ENCODE measurements around the gene LMNB1. TPM values are rescaled to one million over a fixed set of nuclear protein-coding genes. Genes with fewer than 3 reads are reported as not detected.
A peak's percentile ranks its signal among the peaks of the same experiment; 100 is the strongest.

LMNB1 gene
- total and polyA plus RNA-seq, 12 donors: 0.78 to 14.7 (median 1.4) TPM

- H3K4me3 ChIP-seq: peak overlapping the region in 3 of 10 donors; percentile 19 to 34 (median 28)
- TF ChIP-seq CTCF (IDR thresholded peaks at IDR 0.05): no peak
- H3K27ac ChIP-seq: no peak overlapping the region
- 70 to 74% methylated on average over 11 of the region's 11 CpGs for WGBS, 2 donors
- no peaks in the 10 kb centered on the region for H3K27me3 ChIP-seq
- no peak for DNase-seq
- peaks cover 0 to 19% (median 0%) of the 10 kb centered on the region in 9 donors for H3K36me3 ChIP-seq
- H3K9me3 ChIP-seq: no peaks in the 10 kb centered on the region
- ATAC-seq: peak in 1 of 8 donors; percentile 39
- intact Hi-C loops (cut with DNase I): no loop called here
- H3K4me1 ChIP-seq: peaks cover 0 to 27% (median 5%) of the 10 kb centered on the region in 9 donors
Measured at GRCh38 chr5:126868338-126869004, 91.5 kb downstream of the LMNB1 start.

GRCh38 chr5:126869005-126869451 lies 92.1 kb downstream of the LMNB1 start:
- H3K4me1 ChIP-seq: peaks cover 0 to 27% (median 5%) of the 10 kb centered on the region in 9 donors
- peaks cover 0 to 22% (median 0%) of the 10 kb centered on the region in 9 donors for H3K36me3 ChIP-seq
- H3K4me3 ChIP-seq: peak overlapping the region in 6 of 10 donors; percentile 10 to 34 (median 24)
- no peaks in the 10 kb centered on the region for H3K9me3 ChIP-seq
- ATAC-seq (peak in 7 of 8 donors; percentile 59 to 82 (median 73)), DNase-seq (peak in 1 of 2 donors; percentile 46)
- H3K27ac ChIP-seq: no peak overlapping the region
- H3K27me3 ChIP-seq: no peaks in the 10 kb centered on the region
- intact Hi-C loops (cut with DNase I): no loop called here
- 31 to 44% methylated on average over 22 of the region's 22 CpGs for WGBS, 2 donors
- no peak for TF ChIP-seq CTCF (IDR thresholded peaks at IDR 0.05)

- Histone ChIP-seq H3K36me3 (peaks cover 0 to 22% (median 0%) of the 10 kb centered on the region in 9 donors), H3K4me3 (no peak overlapping the region), H3K4me1 (peaks cover 0 to 27% (median 5%) of the 10 kb centered on the region in 9 donors), H3K9me3 (no peaks in the 10 kb centered on the region), H3K27me3 (no peaks in the 10 kb centered on the region), H3K27ac (no peak overlapping the region)
- DNase-seq (no peak), ATAC-seq (no peak)
- 97% methylated on average over 6 of the region's 6 CpGs for WGBS, 2 donors
- no peak for TF ChIP-seq CTCF (IDR thresholded peaks at IDR 0.05)
- intact Hi-C loops (cut with DNase I): no loop called here
Measured at GRCh38 chr5:126871441-126871840, 94.5 kb downstream of the LMNB1 start.

GRCh38 chr5:126872561-126873354 lies 95.8 kb downstream of the LMNB1 start:
- H3K36me3 ChIP-seq: peaks cover 0 to 33% (median 0%) of the 10 kb centered on the region in 9 donors
- H3K27me3 ChIP-seq: no peaks in the 10 kb centered on the region
- H3K4me3 ChIP-seq: no peak overlapping the region
- no peak for TF ChIP-seq CTCF (IDR thresholded peaks at IDR 0.05)
- intact Hi-C loops (cut with DNase I): no loop called here
- H3K27ac ChIP-seq: peak overlapping the region in 2 of 10 donors; percentile 3 to 8
- H3K4me1 ChIP-seq: peaks cover 0 to 23% (median 5%) of the 10 kb centered on the region in 9 donors
- WGBS, 2 donors: 81 to 87% methylated on average over 11 of the region's 11 CpGs
- DNase-seq (no peak), ATAC-seq (no peak)
- H3K9me3 ChIP-seq: no peaks in the 10 kb centered on the region
